Measurements from ENCODE around the gene PEPD.
A peak's percentile ranks its signal among the peaks of the same experiment; 100 is the strongest.

The PEPD gene

GRCh38 chr19:33462112-33462791, 59.3 kb downstream of the PEPD start:
- no peak overlapping the region for H3K27ac ChIP-seq
- DNase-seq (ENCODE audit: low read depth, low spot score), result no peak

- DNase-seq (ENCODE audit: low read depth, low spot score), result no peak
- no peak overlapping the region for H3K27ac ChIP-seq
Measured at GRCh38 chr19:33461256-33462111, 60.1 kb downstream of the PEPD start.

- no peak overlapping the region for H3K27ac ChIP-seq
Measured at GRCh38 chr19:33460221-33460908, 61.2 kb downstream of the PEPD start.

GRCh38 chr19:33459222-33460090, 62.1 kb downstream of the PEPD start:
- no peak for DNase-seq (ENCODE audit: low read depth, low spot score)
- no peak overlapping the region for H3K27ac ChIP-seq

More at GRCh38 chr19:33460221-33460908, 61.2 kb downstream of the PEPD start:
- DNase-seq (ENCODE audit: low read depth, low spot score), result no peak

- no peak for DNase-seq (ENCODE audit: low read depth, low spot score)
- no peak overlapping the region for H3K27ac ChIP-seq
Measured at GRCh38 chr19:33458807-33459206, 62.8 kb downstream of the PEPD start.

GRCh38 chr19:33458171-33458633, 63.4 kb downstream of the PEPD start:
- no peak for DNase-seq (ENCODE audit: low read depth, low spot score)
- H3K27ac ChIP-seq, result no peak overlapping the region

GRCh38 chr19:33456845-33457220, 64.8 kb downstream of the PEPD start:
- no peak for DNase-seq (ENCODE audit: low read depth, low spot score)
- no peak overlapping the region for H3K27ac ChIP-seq

- H3K27ac ChIP-seq, result no peak overlapping the region
- no peak for DNase-seq (ENCODE audit: low read depth, low spot score)
Measured at GRCh38 chr19:33456076-33456844, 65.3 kb downstream of the PEPD start.

GRCh38 chr19:33453265-33453664, 68.3 kb downstream of the PEPD start:
- DNase-seq (ENCODE audit: low read depth, low spot score), result no peak
- H3K27ac ChIP-seq, result no peak overlapping the region

- no peak for DNase-seq (ENCODE audit: low read depth, low spot score)
- H3K27ac ChIP-seq, result no peak overlapping the region
Measured at GRCh38 chr19:33450689-33451088, 70.9 kb downstream of the PEPD start.

- no peak for DNase-seq (ENCODE audit: low read depth, low spot score)
- no peak overlapping the region for H3K27ac ChIP-seq
Measured at GRCh38 chr19:33449799-33450198, 71.8 kb downstream of the PEPD start.

- DNase-seq (ENCODE audit: low read depth, low spot score), result no peak
Measured at GRCh38 chr19:33448159-33448516, 73.5 kb downstream of the PEPD start.

GRCh38 chr19:33447336-33448158, 74.0 kb downstream of the PEPD start:
- peak; percentile 18 for DNase-seq (ENCODE audit: low read depth, low spot score)
- H3K27ac ChIP-seq, result no peak overlapping the region

More at GRCh38 chr19:33448159-33448516, 73.5 kb downstream of the PEPD start:
- no peak overlapping the region for H3K27ac ChIP-seq

- no peak for DNase-seq (ENCODE audit: low read depth, low spot score)
- no peak overlapping the region for H3K27ac ChIP-seq
Measured at GRCh38 chr19:33446330-33447293, 75.0 kb downstream of the PEPD start.

GRCh38 chr19:33445442-33446329, 75.9 kb downstream of the PEPD start:
- DNase-seq (ENCODE audit: low read depth, low spot score), result no peak
- no peak overlapping the region for H3K27ac ChIP-seq
